PC-3 (cell line): ENCODE results near the gene ODF2L.

Experiments
- CTCF ChIP-seq: fragments of 300-600 bp; sonication (generic); conservative IDR thresholded peaks from 2 replicates; pipeline ENCODE4 v1.5.1; 2017; ENCODE audit warnings: antibody characterized with exemption, low read depth, mild to moderate bottlenecking, low read length
- EZH2 ChIP-seq: fragments of 300-600 bp; sonication (generic); IDR thresholded peaks from one replicate; pipeline ENCODE4 v1.6.1; 2017; ENCODE audit warnings: antibody characterized with exemption, mild to moderate bottlenecking, low read length; ENCODE audit not compliant: unreplicated experiment

- TF ChIP-seq CTCF (no peak), EZH2 (no peak)
Observed at GRCh38 chr1:86421601-86422280, 25.6 kb upstream of the ODF2L start.
